Activated CD8-positive, alpha-beta memory T cell treated with anti-CD3 and anti-CD28 coated beads for 36 hours (primary cell): ENCODE measurements around the gene PRDM16. TPM values are rescaled to one million over a fixed set of nuclear protein-coding genes. Genes with fewer than 3 reads are reported as not detected.
"Not testable (repeated sequence)": the region's sequence is repeated elsewhere in the genome, so short reads cannot be mapped to it uniquely, and the experiment has no call there.

Experiments used
- CTCF ChIA-PET: fragments of 350-600 bp; sonication (Branson Sonifier 250); formaldehyde crosslinking; loops from one replicate; lab custom pipeline; 2021; ENCODE audit warnings: antibody characterized with exemption; lab: Charles Lee
- POLR2A ChIA-PET: fragments of 350-600 bp; sonication (Branson Sonifier 250); formaldehyde crosslinking; loops from one replicate; lab custom pipeline; 2021; ENCODE audit warnings: antibody characterized with exemption; lab: Charles Lee
- total RNA-seq, 2 experiments: library from RNA; stranded (reverse); gene quantifications; one replicate each; pipeline ENCODE4 v1.2.3, GENCODE V29; 2021

The PRDM16 gene
- total RNA-seq, 2 experiments from 2014 or later: not detected

- CTCF ChIA-PET: no interaction called here
- POLR2A ChIA-PET: no interaction called here
Measured at GRCh38 chr1:3275471-3276340, 206.7 kb downstream of the PRDM16 start.

GRCh38 chr1:3276341-3276800 lies 207.4 kb downstream of the PRDM16 start:
- ChIA-PET POLR2A (no interaction called here), CTCF (no interaction called here)

- POLR2A ChIA-PET: no interaction called here
- CTCF ChIA-PET: no interaction called here
Measured at GRCh38 chr1:3277011-3277471, 208.0 kb downstream of the PRDM16 start.

GRCh38 chr1:3277623-3278022 lies 208.6 kb downstream of the PRDM16 start:
- ChIA-PET CTCF (no interaction called here), POLR2A (no interaction called here)

- POLR2A ChIA-PET: no interaction called here
Measured at GRCh38 chr1:3278416-3279181, 209.6 kb downstream of the PRDM16 start.

GRCh38 chr1:3279182-3279470 lies 210.1 kb downstream of the PRDM16 start:
- CTCF ChIA-PET: no interaction called here
- POLR2A ChIA-PET: no interaction called here

More at GRCh38 chr1:3278416-3279181, 209.6 kb downstream of the PRDM16 start:
- CTCF ChIA-PET: no interaction called here

- POLR2A ChIA-PET: interaction anchor here (0.6 kb wide), 1 partner anchor 276 kb away, joined by 3 read pairs; no protein-coding TSS in a partner anchor
- CTCF ChIA-PET: no interaction called here
Measured at GRCh38 chr1:3281735-3282134, 212.7 kb downstream of the PRDM16 start.

GRCh38 chr1:3282186-3282585 lies 213.2 kb downstream of the PRDM16 start:
- POLR2A ChIA-PET: interaction anchor here (0.6 kb wide), 1 partner anchor 277 kb away, joined by 3 read pairs; no protein-coding TSS in a partner anchor
- CTCF ChIA-PET: no interaction called here

- CTCF ChIA-PET: no interaction called here
Measured at GRCh38 chr1:3282656-3283430, 213.8 kb downstream of the PRDM16 start.

GRCh38 chr1:3283849-3284248 lies 214.8 kb downstream of the PRDM16 start:
- POLR2A ChIA-PET: no interaction called here
- CTCF ChIA-PET: no interaction called here

More at GRCh38 chr1:3282656-3283430, 213.8 kb downstream of the PRDM16 start:
- POLR2A ChIA-PET: no interaction called here

GRCh38 chr1:3284691-3285090 lies 215.7 kb downstream of the PRDM16 start:
- CTCF ChIA-PET: no interaction called here
- POLR2A ChIA-PET: no interaction called here

- ChIA-PET CTCF (no interaction called here), POLR2A (no interaction called here)
Measured at GRCh38 chr1:3285106-3285740, 216.2 kb downstream of the PRDM16 start.

- CTCF ChIA-PET, POLR2A ChIA-PET: not testable (repeated sequence)
Measured at GRCh38 chr1:3287095-3287494, 218.1 kb downstream of the PRDM16 start.

GRCh38 chr1:3287656-3288160 lies 218.7 kb downstream of the PRDM16 start:
- CTCF ChIA-PET: no interaction called here
- POLR2A ChIA-PET: no interaction called here

GRCh38 chr1:3289502-3289901 lies 220.5 kb downstream of the PRDM16 start:
- CTCF ChIA-PET: no interaction called here
- POLR2A ChIA-PET: no interaction called here

GRCh38 chr1:3290438-3290837 lies 221.4 kb downstream of the PRDM16 start:
- CTCF ChIA-PET: no interaction called here
- POLR2A ChIA-PET: no interaction called here

- POLR2A ChIA-PET: no interaction called here
- CTCF ChIA-PET: no interaction called here
Measured at GRCh38 chr1:3290915-3291314, 221.9 kb downstream of the PRDM16 start.

GRCh38 chr1:3292051-3292722 lies 223.2 kb downstream of the PRDM16 start:
- POLR2A ChIA-PET: interaction anchor here (0.6 kb wide), 1 partner anchor 9 kb away, joined by 3 read pairs; no protein-coding TSS in a partner anchor
- CTCF ChIA-PET: no interaction called here
